Measurements from ENCODE around the gene VANGL2.

- TF ChIP-seq, protein P1, sequence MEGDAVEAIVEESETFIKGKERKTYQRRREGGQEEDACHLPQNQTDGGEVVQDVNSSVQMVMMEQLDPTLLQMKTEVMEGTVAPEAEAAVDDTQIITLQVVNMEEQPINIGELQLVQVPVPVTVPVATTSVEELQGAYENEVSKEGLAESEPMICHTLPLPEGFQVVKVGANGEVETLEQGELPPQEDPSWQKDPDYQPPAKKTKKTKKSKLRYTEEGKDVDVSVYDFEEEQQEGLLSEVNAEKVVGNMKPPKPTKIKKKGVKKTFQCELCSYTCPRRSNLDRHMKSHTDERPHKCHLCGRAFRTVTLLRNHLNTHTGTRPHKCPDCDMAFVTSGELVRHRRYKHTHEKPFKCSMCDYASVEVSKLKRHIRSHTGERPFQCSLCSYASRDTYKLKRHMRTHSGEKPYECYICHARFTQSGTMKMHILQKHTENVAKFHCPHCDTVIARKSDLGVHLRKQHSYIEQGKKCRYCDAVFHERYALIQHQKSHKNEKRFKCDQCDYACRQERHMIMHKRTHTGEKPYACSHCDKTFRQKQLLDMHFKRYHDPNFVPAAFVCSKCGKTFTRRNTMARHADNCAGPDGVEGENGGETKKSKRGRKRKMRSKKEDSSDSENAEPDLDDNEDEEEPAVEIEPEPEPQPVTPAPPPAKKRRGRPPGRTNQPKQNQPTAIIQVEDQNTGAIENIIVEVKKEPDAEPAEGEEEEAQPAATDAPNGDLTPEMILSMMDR (conservative IDR thresholded peaks at IDR 0.05): no peak
- no peak for TF ChIP-seq ZFX (IDR thresholded peaks at IDR 0.05)
These were observed 31.3 kb upstream of the VANGL2 start for GRCh38 chr1:160369087-160369486.

Measured in C4-2B (cell line).